ENCODE results near the gene ZNF827. TPM values are rescaled to one million over a fixed set of nuclear protein-coding genes. Genes with fewer than 3 reads are reported as not detected.

Gene ZNF827
- total RNA-seq, 2 experiments from 2014 or later, result 13.6 to 14.8 TPM

DNA sequence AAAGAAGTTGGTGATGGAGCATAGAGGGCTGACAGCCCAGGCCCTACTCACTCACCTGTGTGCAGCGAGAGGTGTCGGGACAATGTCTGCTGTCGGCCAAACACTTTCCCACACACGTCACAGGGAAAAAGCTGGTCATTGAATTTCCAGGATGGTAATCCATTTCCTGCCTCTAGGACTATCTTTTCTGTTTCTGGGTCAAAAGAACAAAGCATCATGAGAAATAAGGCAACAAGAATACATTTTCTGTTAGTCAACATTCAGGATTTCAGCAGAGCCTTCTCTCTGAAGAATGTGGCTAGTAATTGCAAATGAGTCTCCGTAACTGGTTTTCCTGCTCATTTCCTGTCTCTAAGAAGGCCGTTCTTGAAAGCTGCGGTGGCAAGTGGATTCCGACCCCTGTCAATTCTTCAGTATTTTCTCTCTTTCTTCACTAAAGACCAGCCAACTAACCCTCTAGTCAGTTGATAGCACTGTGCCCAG, 159.3 kb downstream of the ZNF827 start:
- peaks cover 62% of the 10 kb centered on the region for H3K36me3 Mint-ChIP-seq (ENCODE audit: low read depth)
- peaks cover 4% of the 10 kb centered on the region for H3K9me3 Mint-ChIP-seq (ENCODE audit: insufficient read depth)
- H3K4me1 Mint-ChIP-seq (ENCODE audit: low read depth), result peaks cover 8% of the 10 kb centered on the region
- ATAC-seq (no peak), DNase-seq (no peak)
- no peak overlapping the region for H3K27ac Mint-ChIP-seq
- ChIA-PET POLR2A (no interaction called here), CTCF (no interaction called here)
- H3K27me3 Mint-ChIP-seq (ENCODE audit: low read depth), result no peaks in the 10 kb centered on the region
- no peak overlapping the region for H3K4me3 Mint-ChIP-seq

DNA sequence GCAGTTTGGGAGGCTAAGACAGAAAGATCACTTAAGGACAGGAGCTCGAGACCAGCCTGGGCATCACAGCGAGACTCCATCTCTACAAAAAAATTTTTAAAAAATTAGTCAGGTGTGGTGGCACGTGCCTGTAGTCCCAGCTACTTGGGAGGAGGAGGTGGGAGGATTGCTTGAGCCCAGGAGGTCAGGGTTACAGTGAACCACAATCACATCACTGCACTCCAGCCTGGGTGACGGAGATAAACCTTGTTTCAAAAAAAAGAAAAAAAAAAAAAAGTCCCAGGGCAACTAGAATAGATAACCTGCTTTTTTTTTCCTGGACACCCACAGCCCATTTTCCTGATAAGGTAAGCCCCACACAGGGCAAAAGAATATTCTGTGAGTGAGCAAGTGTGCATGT, 162.4 kb downstream of the ZNF827 start:
- no peak for ATAC-seq
- Mint-ChIP-seq H3K27ac (no peak overlapping the region), H3K27me3 (ENCODE audit: low read depth) (no peaks in the 10 kb centered on the region), H3K36me3 (ENCODE audit: low read depth) (peaks cover 49% of the 10 kb centered on the region), H3K4me1 (ENCODE audit: low read depth) (peaks cover 2% of the 10 kb centered on the region), H3K4me3 (no peak overlapping the region), H3K9me3 (ENCODE audit: insufficient read depth) (no peaks in the 10 kb centered on the region)
- no peak for DNase-seq
- ChIA-PET POLR2A (no interaction called here), CTCF (no interaction called here)

GRCh38 chr4:145775406-145775805, 163.2 kb downstream of the ZNF827 start:
- H3K36me3 Mint-ChIP-seq (ENCODE audit: low read depth), result peaks cover 44% of the 10 kb centered on the region
- ATAC-seq, result no peak
- no peak overlapping the region for H3K27ac Mint-ChIP-seq
- no peaks in the 10 kb centered on the region for H3K27me3 Mint-ChIP-seq (ENCODE audit: low read depth)
- ChIA-PET POLR2A (no interaction called here), CTCF (no interaction called here)
- DNase-seq, result no peak
- no peaks in the 10 kb centered on the region for H3K4me1 Mint-ChIP-seq (ENCODE audit: low read depth)
- no peak overlapping the region for H3K4me3 Mint-ChIP-seq
- H3K9me3 Mint-ChIP-seq (ENCODE audit: insufficient read depth), result no peaks in the 10 kb centered on the region

DNA sequence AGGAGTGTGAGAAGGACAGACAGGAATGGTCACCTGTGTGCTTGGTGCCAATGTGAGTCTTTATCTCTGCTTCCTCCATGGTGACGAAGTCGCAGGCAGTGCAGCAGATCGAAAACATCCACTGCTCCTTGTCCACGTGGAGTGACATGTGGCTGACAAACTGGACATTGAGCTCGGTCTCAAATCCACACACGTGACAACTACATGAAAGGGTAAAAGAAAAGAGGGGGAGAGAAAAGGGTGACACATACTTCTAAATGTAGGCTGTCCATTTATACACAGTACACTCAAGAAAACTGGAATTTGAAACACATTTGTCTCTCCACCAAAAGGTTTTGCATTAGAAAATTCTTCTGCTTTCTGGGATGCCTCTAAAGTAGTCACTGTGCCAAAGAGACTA, 164.2 kb downstream of the ZNF827 start:
- Mint-ChIP-seq H3K4me1 (ENCODE audit: low read depth) (no peaks in the 10 kb centered on the region), H3K9me3 (ENCODE audit: insufficient read depth) (no peaks in the 10 kb centered on the region), H3K4me3 (no peak overlapping the region), H3K27ac (no peak overlapping the region), H3K27me3 (ENCODE audit: low read depth) (no peaks in the 10 kb centered on the region), H3K36me3 (ENCODE audit: low read depth) (peaks cover 42% of the 10 kb centered on the region)
- ChIA-PET POLR2A (no interaction called here), CTCF (no interaction called here)
- ATAC-seq (no peak), DNase-seq (no peak)

DNA sequence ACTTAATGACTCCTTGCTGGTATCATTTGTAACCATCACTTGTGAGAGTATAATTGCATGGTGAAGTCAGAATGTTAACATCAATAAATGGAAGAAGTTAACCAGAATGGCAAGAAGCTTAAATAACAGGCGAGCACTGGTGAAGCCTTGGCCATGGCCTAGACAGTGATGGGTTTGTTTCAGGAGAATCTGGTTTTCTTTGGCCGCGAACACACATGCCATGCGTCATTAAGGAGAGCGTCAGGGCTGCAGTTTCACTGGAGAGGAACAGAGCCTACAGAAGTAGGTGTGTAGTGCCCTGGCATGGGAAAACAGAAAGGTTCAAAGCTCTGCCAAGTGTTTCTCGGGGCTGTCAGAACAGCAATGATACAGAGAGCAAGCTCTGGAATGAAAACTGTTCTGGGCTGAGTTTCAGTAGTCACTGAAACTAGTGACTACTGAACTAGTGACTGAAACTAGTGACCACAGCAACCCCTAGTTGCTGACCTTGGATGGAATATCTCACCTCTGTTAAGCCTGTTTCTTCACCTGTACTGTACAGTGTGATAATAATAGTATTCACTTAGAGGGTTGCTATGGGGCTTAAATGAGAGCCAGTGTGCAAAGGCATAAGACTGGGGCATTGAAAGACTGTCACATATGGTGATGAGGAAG, 164.9 kb downstream of the ZNF827 start:
- H3K36me3 Mint-ChIP-seq (ENCODE audit: low read depth), result peaks cover 39% of the 10 kb centered on the region
- H3K27ac Mint-ChIP-seq, result no peak overlapping the region
- no peaks in the 10 kb centered on the region for H3K9me3 Mint-ChIP-seq (ENCODE audit: insufficient read depth)
- ChIA-PET POLR2A (interaction anchor here (0.5 kb wide), 1 partner anchor 30 kb away, joined by 4 read pairs; no protein-coding TSS in a partner anchor), CTCF (no interaction called here)
- no peak overlapping the region for H3K4me3 Mint-ChIP-seq
- no peaks in the 10 kb centered on the region for H3K27me3 Mint-ChIP-seq (ENCODE audit: low read depth)
- ATAC-seq, result no peak
- no peaks in the 10 kb centered on the region for H3K4me1 Mint-ChIP-seq (ENCODE audit: low read depth)
- DNase-seq, result no peak

DNA sequence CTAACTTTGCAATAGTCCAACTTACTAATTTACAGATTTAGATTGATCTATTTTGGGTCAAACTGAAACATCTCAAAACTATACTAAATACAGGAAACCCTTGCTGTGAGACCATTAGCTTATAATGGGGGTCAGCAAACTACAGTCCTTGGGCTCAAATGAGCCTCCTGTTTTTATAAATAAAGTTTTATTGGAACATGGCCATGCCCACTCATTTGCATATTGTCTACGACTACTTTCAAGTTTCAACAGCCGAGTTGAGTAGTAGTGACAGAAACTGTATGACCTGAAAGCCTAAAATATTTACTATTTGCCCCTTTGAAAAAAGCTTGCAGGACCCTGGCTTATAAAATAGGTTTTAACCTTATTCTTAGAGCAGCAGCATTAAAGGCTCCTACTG, 166.3 kb downstream of the ZNF827 start:
- ATAC-seq (no peak), DNase-seq (no peak)
- ChIA-PET POLR2A (no interaction called here), CTCF (no interaction called here)
- no peak overlapping the region for H3K27ac Mint-ChIP-seq
- H3K27me3 Mint-ChIP-seq (ENCODE audit: low read depth), result no peaks in the 10 kb centered on the region
- peaks cover 43% of the 10 kb centered on the region for H3K36me3 Mint-ChIP-seq (ENCODE audit: low read depth)
- no peak overlapping the region for H3K4me3 Mint-ChIP-seq
- H3K9me3 Mint-ChIP-seq (ENCODE audit: insufficient read depth), result peaks cover 6% of the 10 kb centered on the region
- peaks cover under 1% of the 10 kb centered on the region for H3K4me1 Mint-ChIP-seq (ENCODE audit: low read depth)

- Mint-ChIP-seq H3K4me3 (no peak overlapping the region), H3K9me3 (ENCODE audit: insufficient read depth) (peaks cover 16% of the 10 kb centered on the region), H3K36me3 (ENCODE audit: low read depth) (peaks cover 49% of the 10 kb centered on the region), H3K4me1 (ENCODE audit: low read depth) (peaks cover 15% of the 10 kb centered on the region), H3K27me3 (ENCODE audit: low read depth) (no peaks in the 10 kb centered on the region), H3K27ac (no peak overlapping the region)
- no peak for ATAC-seq
- DNase-seq, result no peak
- ChIA-PET POLR2A (no interaction called here), CTCF (no interaction called here)
These were observed 168.5 kb downstream of the ZNF827 start for GRCh38 chr4:145770124-145770523.

- Mint-ChIP-seq H3K27me3 (ENCODE audit: low read depth) (no peaks in the 10 kb centered on the region), H3K9me3 (ENCODE audit: insufficient read depth) (peaks cover 16% of the 10 kb centered on the region), H3K27ac (no peak overlapping the region), H3K4me3 (no peak overlapping the region), H3K36me3 (ENCODE audit: low read depth) (peaks cover 55% of the 10 kb centered on the region), H3K4me1 (ENCODE audit: low read depth) (peaks cover 15% of the 10 kb centered on the region)
- DNase-seq, result no peak
- POLR2A ChIA-PET, result no interaction called here
- CTCF ChIA-PET, result no interaction called here
- ATAC-seq, result no peak
These were observed 169.1 kb downstream of the ZNF827 start for GRCh38 chr4:145769450-145770037.

GRCh38 chr4:145766273-145766672, 172.3 kb downstream of the ZNF827 start:
- CTCF ChIA-PET, result no interaction called here
- DNase-seq, result no peak
- H3K27me3 Mint-ChIP-seq (ENCODE audit: low read depth), result no peaks in the 10 kb centered on the region
- POLR2A ChIA-PET, result no interaction called here
- ATAC-seq, result no peak
- H3K4me1 Mint-ChIP-seq (ENCODE audit: low read depth), result peaks cover 15% of the 10 kb centered on the region
- H3K27ac Mint-ChIP-seq, result no peak overlapping the region
- H3K9me3 Mint-ChIP-seq (ENCODE audit: insufficient read depth), result peaks cover 16% of the 10 kb centered on the region
- peaks cover 63% of the 10 kb centered on the region for H3K36me3 Mint-ChIP-seq (ENCODE audit: low read depth)
- no peak overlapping the region for H3K4me3 Mint-ChIP-seq

- POLR2A ChIA-PET, result no interaction called here
- H3K27me3 Mint-ChIP-seq (ENCODE audit: low read depth), result no peaks in the 10 kb centered on the region
- H3K4me1 Mint-ChIP-seq (ENCODE audit: low read depth), result peaks cover 15% of the 10 kb centered on the region
- DNase-seq, result no peak
- H3K27ac Mint-ChIP-seq, result no peak overlapping the region
- peaks cover 80% of the 10 kb centered on the region for H3K36me3 Mint-ChIP-seq (ENCODE audit: low read depth)
- ATAC-seq, result no peak
- H3K9me3 Mint-ChIP-seq (ENCODE audit: insufficient read depth), result peaks cover 16% of the 10 kb centered on the region
- no peak overlapping the region for H3K4me3 Mint-ChIP-seq
- CTCF ChIA-PET, result interaction anchor here (0.7 kb wide), 1 partner anchor 20 kb away, joined by 3 read pairs; no protein-coding TSS in a partner anchor
These were observed 175.2 kb downstream of the ZNF827 start for GRCh38 chr4:145763399-145763798.

- DNase-seq (no peak), ATAC-seq (no peak)
- POLR2A ChIA-PET, result no interaction called here
- Mint-ChIP-seq H3K4me1 (ENCODE audit: low read depth) (peaks cover 15% of the 10 kb centered on the region), H3K27me3 (ENCODE audit: low read depth) (no peaks in the 10 kb centered on the region), H3K27ac (no peak overlapping the region), H3K9me3 (ENCODE audit: insufficient read depth) (peaks cover 14% of the 10 kb centered on the region), H3K4me3 (no peak overlapping the region), H3K36me3 (ENCODE audit: low read depth) (peaks cover 78% of the 10 kb centered on the region)
- CTCF ChIA-PET, result no interaction called here
These were observed 175.9 kb downstream of the ZNF827 start for GRCh38 chr4:145762719-145763118.

DNA sequence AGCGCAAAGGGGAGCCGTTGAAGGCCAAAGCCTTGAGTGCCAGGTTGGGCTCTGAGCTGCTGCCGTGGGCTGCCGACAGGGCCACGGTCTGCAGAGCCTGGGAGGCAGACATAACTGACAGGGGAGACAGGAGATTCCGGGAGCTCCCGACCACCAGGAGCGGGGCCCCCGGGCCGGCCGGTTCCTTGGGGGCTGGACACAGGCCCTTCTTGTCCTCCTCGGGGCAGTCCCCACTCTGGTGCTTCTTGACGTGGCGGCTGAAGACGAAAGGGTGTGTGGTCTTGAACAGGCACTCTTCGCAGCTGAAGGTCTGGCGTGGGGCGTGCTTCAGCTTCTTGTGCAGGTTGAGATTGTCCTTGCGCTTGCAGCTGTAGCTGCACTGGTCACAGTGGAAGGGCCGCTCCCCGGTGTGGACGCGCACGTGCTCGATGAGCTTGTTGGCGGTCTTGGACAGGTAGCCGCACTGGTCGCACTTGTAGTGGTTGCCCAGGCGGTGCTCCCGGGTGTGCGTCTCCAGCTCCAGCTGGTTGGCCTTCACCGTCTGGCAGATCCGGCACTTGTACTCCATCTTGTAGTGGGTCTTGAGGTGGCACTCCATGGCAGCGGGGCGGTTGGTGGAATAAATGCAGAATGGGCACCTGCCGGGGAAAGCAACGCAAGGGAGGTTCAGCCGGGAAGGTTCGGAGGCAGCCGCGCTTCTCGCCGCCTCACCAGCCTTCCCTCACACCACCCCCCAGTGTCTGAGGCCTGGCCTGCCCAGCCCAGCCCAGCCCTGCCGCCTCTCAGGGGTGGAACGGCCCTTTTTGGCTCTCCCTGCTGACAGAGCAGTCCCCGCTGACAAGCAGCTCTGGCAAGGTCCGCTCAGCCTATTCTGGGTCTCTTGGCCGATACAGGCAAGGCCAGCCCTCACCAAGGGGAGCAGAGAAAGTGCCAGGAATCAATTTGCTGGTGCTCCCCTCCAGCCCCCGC, 177.4 kb downstream of the ZNF827 start:
- ATAC-seq (no peak), DNase-seq (no peak)
- Mint-ChIP-seq H3K27ac (no peak overlapping the region), H3K36me3 (ENCODE audit: low read depth) (peaks cover 63% of the 10 kb centered on the region), H3K9me3 (ENCODE audit: insufficient read depth) (no peaks in the 10 kb centered on the region), H3K4me3 (no peak overlapping the region), H3K4me1 (ENCODE audit: low read depth) (peaks cover 13% of the 10 kb centered on the region), H3K27me3 (ENCODE audit: low read depth) (no peaks in the 10 kb centered on the region)
- POLR2A ChIA-PET, result no interaction called here
- CTCF ChIA-PET, result no interaction called here
